GM12874 (cell line): Measurements from ENCODE around the gene CDYL.

Experiments
- CTCF ChIP-seq: IDR thresholded peaks from 2 replicates; pipeline ENCODE4 v1.5.1; 2011; ENCODE audit warnings: low read depth, mild to moderate bottlenecking, control low read depth, low read length, moderate library complexity; ENCODE audit not compliant: insufficient read depth

The CDYL gene

DNA sequence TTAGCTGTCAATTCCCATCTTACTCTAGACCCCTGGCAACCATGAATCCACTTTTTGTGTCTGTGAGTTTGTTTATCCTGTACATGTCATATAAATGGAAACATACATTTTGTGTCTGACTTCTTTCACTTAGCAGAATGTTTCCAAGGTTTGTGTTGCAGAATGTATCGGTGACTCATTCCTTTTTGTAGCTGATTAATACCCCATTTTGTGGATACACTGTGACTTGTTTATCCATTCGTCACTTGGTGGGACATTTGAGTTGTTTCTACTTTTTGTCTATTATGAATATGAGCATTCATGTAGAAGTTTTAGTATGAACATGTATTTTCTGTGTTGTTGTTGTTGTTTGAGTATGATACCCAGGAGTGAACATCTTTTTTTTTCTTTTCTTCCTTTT, 21.4 kb downstream of the CDYL start:
- TF ChIP-seq CTCF, result no peak

DNA sequence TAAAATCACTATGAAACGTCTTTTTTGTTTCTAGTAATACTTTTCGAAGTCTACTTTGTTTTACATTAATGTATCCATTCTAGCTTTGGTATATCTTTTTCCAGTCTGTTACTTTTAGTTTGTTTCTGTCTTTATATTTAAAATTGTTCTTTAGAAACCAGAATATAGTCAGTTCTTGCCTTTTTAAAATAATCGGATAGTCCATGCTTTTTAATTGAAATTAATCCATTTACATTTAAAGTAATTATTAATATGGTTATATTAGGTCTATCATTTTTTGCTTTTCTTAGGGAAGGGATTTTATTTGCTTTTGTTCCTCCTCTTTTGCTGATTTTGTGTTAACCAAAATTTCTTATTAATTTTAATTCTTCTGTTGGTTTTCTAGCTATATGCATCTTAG, 23.7 kb downstream of the CDYL start:
- TF ChIP-seq CTCF, result no peak

DNA sequence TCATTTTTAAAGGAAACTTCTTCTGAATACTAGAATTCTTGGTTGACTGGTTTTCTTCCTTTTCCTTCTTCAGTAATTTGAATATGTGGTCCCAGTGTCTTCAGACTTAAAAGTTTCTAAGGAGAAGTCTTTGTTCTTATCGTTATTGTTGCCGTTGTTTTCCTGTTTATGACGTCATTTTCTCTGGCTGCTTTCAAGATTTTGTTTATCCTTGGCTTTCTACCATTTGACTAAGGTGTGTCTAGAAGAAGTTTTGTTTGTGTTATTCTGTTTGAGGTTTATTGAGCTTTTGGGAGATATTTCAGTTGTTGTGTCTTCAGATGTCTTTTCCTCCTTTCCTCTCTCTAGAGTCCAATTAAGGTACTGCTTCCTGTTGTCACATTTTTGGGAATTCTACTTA, 24.5 kb downstream of the CDYL start:
- no peak for TF ChIP-seq CTCF

DNA sequence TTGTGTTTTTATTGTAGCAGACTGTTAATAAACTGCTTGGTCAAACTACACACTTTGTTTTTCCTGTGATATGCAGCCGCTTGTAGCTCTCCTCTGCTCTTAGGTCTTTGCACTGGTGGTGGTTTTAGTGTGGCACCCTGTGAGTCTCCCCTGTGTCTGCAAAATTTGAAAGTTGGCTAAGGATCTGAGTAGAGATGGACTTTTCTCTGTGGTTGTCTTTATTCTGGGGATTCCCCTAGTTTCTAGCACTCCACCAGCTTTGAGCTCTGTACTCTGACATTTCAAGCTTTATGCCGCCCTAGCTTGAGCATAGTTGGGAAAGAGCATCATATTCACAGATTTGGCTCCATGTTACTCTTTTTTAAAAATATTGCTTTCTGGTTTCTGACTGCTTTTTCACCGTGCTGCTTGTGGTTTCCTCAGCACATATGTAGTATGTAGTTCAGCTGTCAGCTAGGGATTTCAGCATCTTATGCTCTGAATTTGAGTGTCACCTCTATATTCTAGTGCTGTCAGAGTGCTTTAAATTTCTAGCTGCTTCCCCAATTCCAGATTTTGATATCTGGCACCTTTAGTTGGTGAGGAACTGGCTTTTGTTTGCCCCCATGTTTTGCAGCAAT, 25.4 kb downstream of the CDYL start:
- TF ChIP-seq CTCF, result no peak

DNA sequence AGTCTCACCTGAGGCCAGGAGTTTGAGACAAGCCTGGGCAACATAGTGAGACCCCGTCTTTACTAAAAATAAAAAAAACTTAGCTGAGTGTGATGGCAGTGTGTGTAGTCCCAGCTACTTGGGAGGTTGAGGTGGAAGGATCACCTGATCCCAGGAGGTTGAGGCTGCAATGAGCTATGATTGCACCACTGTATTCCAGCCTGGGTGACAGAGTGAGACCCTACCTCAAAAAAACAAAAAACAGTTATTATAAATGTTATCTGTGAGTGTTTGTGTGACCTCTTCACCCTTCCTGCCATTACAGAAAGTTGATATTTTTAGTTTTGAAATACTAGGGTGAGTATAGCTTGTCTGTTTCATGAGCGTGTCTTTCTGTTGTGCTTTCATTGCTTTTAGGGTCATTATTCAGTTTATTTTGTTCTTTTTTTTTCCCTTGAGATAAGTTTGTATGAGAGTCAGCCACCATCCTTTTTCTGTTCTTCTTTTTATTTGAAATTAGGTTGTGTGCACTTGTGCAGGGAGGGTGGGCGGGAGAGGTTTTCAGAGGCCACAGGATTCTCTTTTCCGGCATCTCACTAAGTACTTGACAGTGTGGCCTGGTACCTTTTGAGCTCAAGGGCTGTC, 26.2 kb downstream of the CDYL start:
- no peak for TF ChIP-seq CTCF

DNA sequence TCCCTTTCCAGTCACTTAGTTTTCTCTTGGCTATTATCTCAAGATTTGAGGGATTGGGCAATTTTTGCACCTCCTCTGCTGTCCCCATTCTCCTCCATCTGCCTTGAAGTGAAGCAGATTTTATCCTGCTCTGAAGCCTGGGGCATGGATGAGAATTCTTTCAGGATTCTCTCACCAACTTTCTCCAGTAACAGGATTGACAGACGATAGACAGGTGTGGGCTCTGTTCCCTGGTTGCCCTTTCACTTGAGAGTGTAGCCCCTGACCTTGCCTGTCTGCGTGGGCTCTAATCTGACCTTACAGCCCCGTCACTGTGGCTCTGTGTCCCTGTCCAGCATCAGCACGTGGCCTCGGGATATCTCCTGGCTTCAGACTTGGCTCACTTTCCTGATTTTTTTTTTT, 27.1 kb downstream of the CDYL start:
- no peak for TF ChIP-seq CTCF

DNA sequence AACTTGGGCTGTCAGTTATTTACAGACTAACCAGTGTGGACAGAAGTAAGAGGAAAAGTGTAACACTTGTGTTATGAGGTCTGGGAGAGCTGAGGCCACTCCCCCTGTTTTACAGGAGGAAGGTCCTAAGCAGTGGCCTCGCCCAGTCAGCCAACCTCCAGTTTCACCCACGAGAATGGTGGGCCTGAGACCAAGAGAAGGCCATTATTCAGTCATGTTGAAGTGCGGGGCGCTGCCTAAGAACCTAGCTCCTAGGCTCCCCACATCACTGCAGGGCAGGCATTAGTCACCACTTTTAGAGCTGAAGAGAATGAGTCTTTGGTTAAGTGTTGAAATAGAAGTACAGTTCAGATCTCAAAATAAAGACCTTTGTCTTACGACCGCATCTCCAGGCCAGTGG, 27.9 kb downstream of the CDYL start:
- TF ChIP-seq CTCF, result no peak
